ENCODE measurements around the gene XPNPEP2. TPM values are rescaled to one million over a fixed set of nuclear protein-coding genes. Genes with fewer than 3 reads are reported as not detected.

The XPNPEP2 gene
- total and polyA plus RNA-seq, 4 donors, result 0.19 to 23.0 (median 4.9) TPM

DNA sequence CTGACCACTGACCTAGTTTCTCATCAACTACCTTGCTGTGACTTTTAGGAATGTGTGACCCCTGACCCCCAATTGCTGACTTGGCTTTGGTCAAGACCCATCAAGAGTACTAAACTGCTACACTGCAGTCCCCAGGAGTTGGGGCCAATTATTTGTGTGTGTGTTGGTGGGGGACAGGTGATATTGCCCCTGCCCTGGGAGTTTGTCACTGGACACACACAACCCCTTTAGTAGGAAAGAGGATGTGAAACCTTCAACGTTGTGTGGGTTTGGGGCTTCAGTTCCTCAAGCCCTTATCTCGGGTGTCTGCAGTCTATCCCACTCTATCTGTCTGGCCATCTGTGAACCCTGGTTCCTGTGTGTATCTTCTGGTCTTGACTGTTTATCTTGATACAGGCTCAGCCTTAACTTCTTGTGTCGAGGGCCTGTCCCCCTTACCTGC is 47.5 kb downstream of the XPNPEP2 start:
- TF ChIP-seq EGR1 (IDR thresholded peaks at IDR 0.05; ENCODE audit: low read depth in 2 of 2) (no peak), TAF1 (conservative IDR thresholded peaks at IDR 0.05) (no peak), HNF4A (conservative IDR thresholded peaks at IDR 0.05) (no peak), RAD21 (IDR thresholded peaks at IDR 0.05) (no peak)
- Histone ChIP-seq H3K4me3 (ENCODE audit: low read depth in 1 of 3, low read length in 3 of 3) (no peak overlapping the region), H3K9me3 (ENCODE audit: control insufficient read depth in 4 of 4, low read length in 3 of 4) (no peaks in the 10 kb centered on the region), H3K27ac (ENCODE audit: low read depth in 1 of 2, low read length in 2 of 2) (no peak overlapping the region), H3K36me3 (ENCODE audit: control insufficient read depth in 4 of 4, insufficient read depth in 3 of 4, low read depth in 1 of 4, low read length in 3 of 4) (no peaks in the 10 kb centered on the region), H3K27me3 (ENCODE audit: control insufficient read depth in 4 of 4, insufficient read depth in 4 of 4, low read length in 3 of 4) (no peaks in the 10 kb centered on the region), H3K9ac (ENCODE audit: low read depth in 1 of 2, low read length in 2 of 2) (no peak overlapping the region), H3K4me1 (ENCODE audit: control insufficient read depth in 4 of 4, insufficient read depth in 4 of 4, low read length in 3 of 4) (no peaks in the 10 kb centered on the region)
- DNase-seq (ENCODE audit: low spot score), result no peak
- 75% methylated on average over 3 of the region's 3 CpGs for WGBS

DNA sequence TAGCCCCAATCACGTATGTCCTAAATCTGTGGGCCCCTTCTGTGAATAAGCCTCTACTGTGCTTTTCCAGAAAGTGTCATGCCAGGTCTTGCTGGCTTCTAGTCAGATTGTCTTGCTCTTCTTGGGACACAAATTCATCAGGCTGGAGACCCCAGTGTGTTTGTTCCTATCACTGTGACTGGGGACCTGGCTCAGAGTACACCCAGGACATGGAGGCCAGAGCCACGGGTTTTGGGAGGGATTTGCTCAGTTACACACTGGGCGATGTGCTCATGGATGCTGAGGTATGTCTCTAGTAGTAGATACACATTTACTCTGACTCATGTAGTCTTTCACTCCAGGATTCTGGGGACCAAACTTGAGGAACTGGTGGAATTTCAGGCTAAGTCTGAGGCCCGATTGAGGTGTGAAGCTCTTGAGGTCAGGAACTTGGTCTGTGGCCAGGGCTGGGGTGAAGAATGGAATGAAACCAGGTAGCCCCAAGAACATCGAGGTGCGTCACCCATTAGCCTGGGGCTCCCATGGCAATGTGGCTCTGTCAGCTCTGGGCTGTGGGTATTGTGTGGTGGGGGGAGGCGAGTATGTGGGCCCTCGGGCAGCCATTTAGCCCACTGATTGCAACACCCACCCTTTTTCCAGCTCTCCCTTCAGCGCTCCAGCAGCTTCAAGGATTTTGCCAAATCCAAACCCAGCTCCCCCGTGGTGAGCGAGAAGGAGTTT is 48.7 kb downstream of the XPNPEP2 start:
- Histone ChIP-seq H3K4me1 (ENCODE audit: control insufficient read depth in 4 of 4, insufficient read depth in 4 of 4, low read length in 3 of 4) (no peaks in the 10 kb centered on the region), H3K36me3 (ENCODE audit: control insufficient read depth in 4 of 4, insufficient read depth in 3 of 4, low read depth in 1 of 4, low read length in 3 of 4) (no peaks in the 10 kb centered on the region), H3K9ac (ENCODE audit: low read depth in 1 of 2, low read length in 2 of 2) (no peak overlapping the region), H3K4me3 (ENCODE audit: low read depth in 1 of 3, low read length in 3 of 3) (no peak overlapping the region), H3K9me3 (ENCODE audit: control insufficient read depth in 4 of 4, low read length in 3 of 4) (no peaks in the 10 kb centered on the region), H3K27ac (ENCODE audit: low read depth in 1 of 2, low read length in 2 of 2) (no peak overlapping the region), H3K27me3 (ENCODE audit: control insufficient read depth in 4 of 4, insufficient read depth in 4 of 4, low read length in 3 of 4) (no peaks in the 10 kb centered on the region)
- DNase-seq (ENCODE audit: low spot score), result no peak
- TF ChIP-seq FOXA2 (IDR thresholded peaks at IDR 0.05) (no peak), RAD21 (IDR thresholded peaks at IDR 0.05) (no peak), RXRA (IDR thresholded peaks at IDR 0.05) (no peak), SP1 (IDR thresholded peaks at IDR 0.05) (no peak), EGR1 (IDR thresholded peaks at IDR 0.05; ENCODE audit: low read depth in 2 of 2) (no peak), JUND (IDR thresholded peaks at IDR 0.05) (no peak), GABPA (IDR thresholded peaks at IDR 0.05 in 1 of 2, conservative IDR thresholded peaks at IDR 0.05 in 1 of 2) (no peak), HNF4G (IDR thresholded peaks at IDR 0.05) (no peak), NR2F2 (IDR thresholded peaks at IDR 0.05) (no peak), TAF1 (conservative IDR thresholded peaks at IDR 0.05) (no peak)
- TF ChIP-seq, protein P1, sequence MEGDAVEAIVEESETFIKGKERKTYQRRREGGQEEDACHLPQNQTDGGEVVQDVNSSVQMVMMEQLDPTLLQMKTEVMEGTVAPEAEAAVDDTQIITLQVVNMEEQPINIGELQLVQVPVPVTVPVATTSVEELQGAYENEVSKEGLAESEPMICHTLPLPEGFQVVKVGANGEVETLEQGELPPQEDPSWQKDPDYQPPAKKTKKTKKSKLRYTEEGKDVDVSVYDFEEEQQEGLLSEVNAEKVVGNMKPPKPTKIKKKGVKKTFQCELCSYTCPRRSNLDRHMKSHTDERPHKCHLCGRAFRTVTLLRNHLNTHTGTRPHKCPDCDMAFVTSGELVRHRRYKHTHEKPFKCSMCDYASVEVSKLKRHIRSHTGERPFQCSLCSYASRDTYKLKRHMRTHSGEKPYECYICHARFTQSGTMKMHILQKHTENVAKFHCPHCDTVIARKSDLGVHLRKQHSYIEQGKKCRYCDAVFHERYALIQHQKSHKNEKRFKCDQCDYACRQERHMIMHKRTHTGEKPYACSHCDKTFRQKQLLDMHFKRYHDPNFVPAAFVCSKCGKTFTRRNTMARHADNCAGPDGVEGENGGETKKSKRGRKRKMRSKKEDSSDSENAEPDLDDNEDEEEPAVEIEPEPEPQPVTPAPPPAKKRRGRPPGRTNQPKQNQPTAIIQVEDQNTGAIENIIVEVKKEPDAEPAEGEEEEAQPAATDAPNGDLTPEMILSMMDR (IDR thresholded peaks at IDR 0.05; ENCODE audit: low read depth, low read length, missing input control), result no peak
- TF ChIP-seq, protein P2, sequence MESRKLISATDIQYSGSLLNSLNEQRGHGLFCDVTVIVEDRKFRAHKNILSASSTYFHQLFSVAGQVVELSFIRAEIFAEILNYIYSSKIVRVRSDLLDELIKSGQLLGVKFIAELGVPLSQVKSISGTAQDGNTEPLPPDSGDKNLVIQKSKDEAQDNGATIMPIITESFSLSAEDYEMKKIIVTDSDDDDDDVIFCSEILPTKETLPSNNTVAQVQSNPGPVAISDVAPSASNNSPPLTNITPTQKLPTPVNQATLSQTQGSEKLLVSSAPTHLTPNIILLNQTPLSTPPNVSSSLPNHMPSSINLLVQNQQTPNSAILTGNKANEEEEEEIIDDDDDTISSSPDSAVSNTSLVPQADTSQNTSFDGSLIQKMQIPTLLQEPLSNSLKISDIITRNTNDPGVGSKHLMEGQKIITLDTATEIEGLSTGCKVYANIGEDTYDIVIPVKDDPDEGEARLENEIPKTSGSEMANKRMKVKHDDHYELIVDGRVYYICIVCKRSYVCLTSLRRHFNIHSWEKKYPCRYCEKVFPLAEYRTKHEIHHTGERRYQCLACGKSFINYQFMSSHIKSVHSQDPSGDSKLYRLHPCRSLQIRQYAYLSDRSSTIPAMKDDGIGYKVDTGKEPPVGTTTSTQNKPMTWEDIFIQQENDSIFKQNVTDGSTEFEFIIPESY (IDR thresholded peaks at IDR 0.05), result no peak
- TF ChIP-seq, protein P3, sequence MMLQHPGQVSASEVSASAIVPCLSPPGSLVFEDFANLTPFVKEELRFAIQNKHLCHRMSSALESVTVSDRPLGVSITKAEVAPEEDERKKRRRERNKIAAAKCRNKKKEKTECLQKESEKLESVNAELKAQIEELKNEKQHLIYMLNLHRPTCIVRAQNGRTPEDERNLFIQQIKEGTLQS (IDR thresholded peaks at IDR 0.05), result no peak
- TF ChIP-seq, protein P4, sequence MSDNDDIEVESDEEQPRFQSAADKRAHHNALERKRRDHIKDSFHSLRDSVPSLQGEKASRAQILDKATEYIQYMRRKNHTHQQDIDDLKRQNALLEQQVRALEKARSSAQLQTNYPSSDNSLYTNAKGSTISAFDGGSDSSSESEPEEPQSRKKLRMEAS (IDR thresholded peaks at IDR 0.05), result no peak
- TF ChIP-seq, protein P5, sequence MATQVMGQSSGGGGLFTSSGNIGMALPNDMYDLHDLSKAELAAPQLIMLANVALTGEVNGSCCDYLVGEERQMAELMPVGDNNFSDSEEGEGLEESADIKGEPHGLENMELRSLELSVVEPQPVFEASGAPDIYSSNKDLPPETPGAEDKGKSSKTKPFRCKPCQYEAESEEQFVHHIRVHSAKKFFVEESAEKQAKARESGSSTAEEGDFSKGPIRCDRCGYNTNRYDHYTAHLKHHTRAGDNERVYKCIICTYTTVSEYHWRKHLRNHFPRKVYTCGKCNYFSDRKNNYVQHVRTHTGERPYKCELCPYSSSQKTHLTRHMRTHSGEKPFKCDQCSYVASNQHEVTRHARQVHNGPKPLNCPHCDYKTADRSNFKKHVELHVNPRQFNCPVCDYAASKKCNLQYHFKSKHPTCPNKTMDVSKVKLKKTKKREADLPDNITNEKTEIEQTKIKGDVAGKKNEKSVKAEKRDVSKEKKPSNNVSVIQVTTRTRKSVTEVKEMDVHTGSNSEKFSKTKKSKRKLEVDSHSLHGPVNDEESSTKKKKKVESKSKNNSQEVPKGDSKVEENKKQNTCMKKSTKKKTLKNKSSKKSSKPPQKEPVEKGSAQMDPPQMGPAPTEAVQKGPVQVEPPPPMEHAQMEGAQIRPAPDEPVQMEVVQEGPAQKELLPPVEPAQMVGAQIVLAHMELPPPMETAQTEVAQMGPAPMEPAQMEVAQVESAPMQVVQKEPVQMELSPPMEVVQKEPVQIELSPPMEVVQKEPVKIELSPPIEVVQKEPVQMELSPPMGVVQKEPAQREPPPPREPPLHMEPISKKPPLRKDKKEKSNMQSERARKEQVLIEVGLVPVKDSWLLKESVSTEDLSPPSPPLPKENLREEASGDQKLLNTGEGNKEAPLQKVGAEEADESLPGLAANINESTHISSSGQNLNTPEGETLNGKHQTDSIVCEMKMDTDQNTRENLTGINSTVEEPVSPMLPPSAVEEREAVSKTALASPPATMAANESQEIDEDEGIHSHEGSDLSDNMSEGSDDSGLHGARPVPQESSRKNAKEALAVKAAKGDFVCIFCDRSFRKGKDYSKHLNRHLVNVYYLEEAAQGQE (IDR thresholded peaks at IDR 0.05), result no peak
- 88% methylated on average over 11 of the region's 11 CpGs for WGBS

Data from liver (tissue), 9 donors.